ENCODE results near the gene WWOX. TPM values are rescaled to one million over a fixed set of nuclear protein-coding genes. Genes with fewer than 3 reads are reported as not detected.

WWOX gene
- total and polyA plus RNA-seq, 2 of the 8 experiments (the other 6 are each of a cell fraction or from before 2014, with no cell fraction given) = 5.4 to 16.7 TPM

GRCh38 chr16:79181419-79181818 is 1082.0 kb downstream of the WWOX start:
- H3K9ac ChIP-seq (replicated peaks in 1 of 4; ENCODE audit: extremely low read depth in 1 of 4, low read depth in 3 of 4, low read length in 3 of 4) = no peak overlapping the region
- no peaks in the 10 kb centered on the region for H3K4me1 ChIP-seq (replicated peaks in 1 of 4; ENCODE audit: control insufficient read depth in 3 of 4, insufficient read depth in 4 of 4, low read length in 3 of 4)
- DNase-seq (ENCODE audit: low read depth in 1 of 2, low spot score in 2 of 2) (no peak), FAIRE-seq (no peak)
- H3K79me1 ChIP-seq (ENCODE audit: low read depth, low read length) = no peaks in the 10 kb centered on the region
- H3K4me3 ChIP-seq (ENCODE audit: extremely low read depth in 1 of 4, insufficient read depth in 2 of 4, low read depth in 3 of 4, low read length in 4 of 4) = no peak overlapping the region
- no peak overlapping the region for H2BK15ac ChIP-seq (ENCODE audit: low read length)
- no peaks in the 10 kb centered on the region; the same call in 1 of the 2 replicates for H3K23me2 ChIP-seq (ENCODE audit: low read depth, low read length)
- H2AK5ac ChIP-seq (ENCODE audit: low read depth, low read length) = no peak overlapping the region
- no peak overlapping the region for H3K23ac ChIP-seq (ENCODE audit: insufficient read length)
- no peak overlapping the region for H4K5ac ChIP-seq (ENCODE audit: insufficient read length, low read depth, low read length)
- no peak overlapping the region for H3K14ac ChIP-seq (ENCODE audit: insufficient read length)
- H3K9me3 ChIP-seq (ENCODE audit: insufficient read depth in 2 of 2, low read depth in 1 of 2, low read length in 1 of 2) = 0 out of 4 replicates have a peak, but pooled peaks cover 0 to 4% of the 10 kb centered on the region in 2 experiments
- WGBS, 2 experiments (ENCODE audit: extremely low coverage in 1 of 2, insufficient coverage in 1 of 2, insufficient read length in 1 of 2, insufficient replicate concordance in 2 of 2, low coverage in 1 of 2, low lambda C conversion rate in 2 of 2, missing lambda C conversion rate in 1 of 2) = 89% methylated on average over 3 of the region's 3 CpGs; no CpG with 5 or more reads in 1 of the 2 experiments
- H2BK5ac ChIP-seq (ENCODE audit: low read depth, low read length) = no peak overlapping the region
- H3K79me2 ChIP-seq (ENCODE audit: control insufficient read depth in 1 of 2, insufficient read depth in 2 of 2, low read length in 2 of 2) = no peaks in the 10 kb centered on the region
- no peaks in the 10 kb centered on the region for H4K20me1 ChIP-seq (replicated peaks in 1 of 2; ENCODE audit: control insufficient read depth in 1 of 2, insufficient read depth in 2 of 2, low read length in 2 of 2)
- no peak overlapping the region for H3K4ac ChIP-seq (replicated peaks; ENCODE audit: insufficient read length, low read depth, low read length)
- no peak overlapping the region for H2BK120ac ChIP-seq (replicated peaks; ENCODE audit: low read depth, low read length)
- H2BK20ac ChIP-seq (ENCODE audit: low read length) = no peak overlapping the region
- no peaks in the 10 kb centered on the region for H3K36me3 ChIP-seq (ENCODE audit: control insufficient read depth in 2 of 4, insufficient read depth in 4 of 4, low read length in 3 of 4)
- CTCF ChIA-PET (ENCODE audit: partially characterized antibody) = no interaction called here
- H2BK12ac ChIP-seq (ENCODE audit: low read depth, low read length) = no peak overlapping the region
- no peak overlapping the region for H3K27ac ChIP-seq (ENCODE audit: low read depth, low read length)
- no peak overlapping the region for H4K91ac ChIP-seq (replicated peaks; ENCODE audit: insufficient read length, low read length)
- no peak overlapping the region for H3K4me2 ChIP-seq (ENCODE audit: insufficient read depth in 1 of 2, low read depth in 2 of 2, low read length in 2 of 2)
- no peaks in the 10 kb centered on the region for H3K27me3 ChIP-seq (replicated peaks in 1 of 4; ENCODE audit: control insufficient read depth in 3 of 4, extremely low read depth in 1 of 4, insufficient read depth in 3 of 4, low read length in 3 of 4)
- no peak overlapping the region for H3K56ac ChIP-seq (replicated peaks; ENCODE audit: insufficient read length, low read depth, low read length)
- POLR2A ChIA-PET (ENCODE audit: partially characterized antibody) = no interaction called here
- H4K8ac ChIP-seq (ENCODE audit: extremely low read depth, insufficient read depth, low read length) = no peak overlapping the region
- TF ChIP-seq RXRA (IDR thresholded peaks at IDR 0.05; ENCODE audit: insufficient read depth, low read depth, low read length) (no peak), SP4 (IDR thresholded peaks at IDR 0.05; ENCODE audit: low read length) (no peak), MAFK (IDR thresholded peaks at IDR 0.05; ENCODE audit: low read depth, low read length) (no peak), ATF2 (IDR thresholded peaks at IDR 0.05; ENCODE audit: low read length) (no peak), YY1 (IDR thresholded peaks at IDR 0.05; ENCODE audit: low read depth, low read length) (no peak), RNF2 (IDR thresholded peaks at IDR 0.05; ENCODE audit: borderline replicate concordance, low read depth, low read length, missing control alignments, poor library complexity, severe bottlenecking) (no peak), TAF7 (optimal IDR thresholded peaks at IDR 0.05; ENCODE audit: borderline replicate concordance, low read depth, low read length) (no peak), EGR1 (IDR thresholded peaks at IDR 0.05; ENCODE audit: borderline replicate concordance, low read depth, low read length) (no peak), SIX5 (IDR thresholded peaks at IDR 0.05; ENCODE audit: low read depth, low read length) (no peak), CBX8 (IDR thresholded peaks at IDR 0.05; ENCODE audit: borderline replicate concordance, low read depth, low read length) (no peak), KDM5A (IDR thresholded peaks at IDR 0.05; ENCODE audit: low read length) (no peak), CBX5 (IDR thresholded peaks at IDR 0.05; ENCODE audit: low read depth, low read length) (no peak)
- H2AFZ ChIP-seq (ENCODE audit: low read length) = no peak overlapping the region
- no peak overlapping the region for H3K18ac ChIP-seq (ENCODE audit: extremely low read depth, low read length)

Measured in H1 (cell line).